NCI-H1417 (cell line): Measurements from ENCODE around the gene TOB1.
"Not testable (repeated sequence)": the region's sequence is repeated elsewhere in the genome, so short reads cannot be mapped to it uniquely, and the experiment has no call there.

Experiments
- DNase-seq, 3 experiments: peaks; one replicate each; lab custom pipeline; 2025; lab: John Stamatoyannopoulos, UW

The TOB1 gene

DNA sequence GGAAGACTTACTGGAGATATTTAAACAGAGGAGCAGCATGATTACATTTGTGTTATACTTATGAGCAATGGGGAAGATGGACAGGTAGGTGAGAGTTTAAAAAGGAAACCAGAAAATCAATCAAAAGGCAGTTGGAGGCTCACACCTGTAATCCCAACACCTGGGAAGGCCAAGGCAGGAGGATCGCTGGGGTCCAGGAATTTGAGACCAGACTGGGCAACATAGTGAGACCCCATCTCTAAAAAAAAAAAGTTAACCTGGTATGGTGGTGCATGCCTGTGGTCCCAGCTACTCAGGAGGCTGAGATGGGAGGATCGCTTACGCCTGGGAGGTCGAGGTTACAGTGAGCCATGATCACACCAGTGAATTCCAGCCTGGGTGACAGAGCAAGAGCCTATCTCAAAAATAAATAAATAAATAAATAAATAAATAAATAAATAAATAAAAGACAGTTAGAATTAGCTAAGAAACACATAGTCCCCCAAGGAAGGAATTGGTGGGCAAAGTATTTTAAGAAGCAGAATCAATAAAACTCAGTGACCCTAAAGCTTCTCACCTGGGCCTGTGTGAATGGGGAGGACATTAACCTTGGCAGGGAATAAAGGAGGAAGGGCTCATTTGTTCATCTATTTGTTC is 32.3 kb upstream of the TOB1 start:
- no peak for DNase-seq

DNA sequence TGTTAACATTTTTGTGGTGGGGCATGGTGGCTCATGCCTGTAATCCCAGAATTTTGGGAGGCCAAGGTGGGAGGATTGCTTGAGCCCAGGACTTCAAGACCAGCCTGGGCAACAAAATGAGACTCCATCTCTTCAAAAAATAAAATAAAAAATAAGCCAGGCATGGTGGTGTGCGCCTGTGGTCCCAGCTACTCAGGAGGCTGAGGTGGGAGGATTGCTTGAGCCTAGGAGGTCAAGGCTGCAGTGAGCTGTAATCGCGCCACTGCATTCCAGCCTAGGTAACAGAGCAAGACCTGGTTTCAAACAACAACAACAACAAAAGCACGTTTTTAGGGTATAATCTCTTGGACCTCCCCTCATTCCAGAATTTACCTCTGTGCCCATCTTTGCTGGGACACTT is 28.4 kb upstream of the TOB1 start:
- DNase-seq: not testable (repeated sequence)

DNA sequence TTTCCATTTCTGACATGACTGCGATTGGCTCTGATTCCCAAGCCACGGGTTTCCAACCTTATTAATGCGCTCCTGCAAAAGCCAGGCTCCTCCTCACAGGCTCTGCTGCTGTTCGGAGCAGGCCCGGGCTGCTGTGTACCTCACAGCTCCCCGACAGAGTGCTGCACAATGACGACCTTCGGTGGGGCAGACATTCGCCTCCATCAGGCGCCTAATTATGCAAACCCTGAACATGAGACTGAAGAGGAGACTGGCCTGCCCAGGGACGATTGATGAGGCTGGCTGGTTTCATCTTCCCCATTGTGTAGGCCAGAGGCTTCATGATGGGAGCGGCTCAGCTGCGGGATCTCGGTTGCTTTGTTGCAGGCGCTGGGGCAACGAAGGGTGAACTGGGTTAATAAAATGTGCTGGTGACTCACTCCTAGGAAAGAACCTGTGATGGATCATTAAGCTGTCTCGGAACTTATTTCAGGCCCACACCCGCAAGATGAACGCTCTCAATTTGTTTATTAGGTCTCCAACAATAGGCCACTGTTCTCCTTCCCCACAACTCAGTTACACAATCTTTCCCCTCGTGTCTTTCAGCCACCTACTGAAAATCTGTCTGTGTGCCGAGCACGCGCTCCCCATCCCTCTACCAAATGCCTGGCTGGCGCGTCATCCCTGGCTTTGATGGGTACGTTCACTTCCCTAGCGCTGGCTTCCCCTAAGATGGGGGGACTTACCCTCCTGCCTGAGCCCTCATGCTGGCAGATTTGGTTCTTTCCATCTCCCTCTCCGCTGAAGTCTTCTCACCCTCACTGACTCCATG is 27.2 kb upstream of the TOB1 start:
- no peak for DNase-seq

DNA sequence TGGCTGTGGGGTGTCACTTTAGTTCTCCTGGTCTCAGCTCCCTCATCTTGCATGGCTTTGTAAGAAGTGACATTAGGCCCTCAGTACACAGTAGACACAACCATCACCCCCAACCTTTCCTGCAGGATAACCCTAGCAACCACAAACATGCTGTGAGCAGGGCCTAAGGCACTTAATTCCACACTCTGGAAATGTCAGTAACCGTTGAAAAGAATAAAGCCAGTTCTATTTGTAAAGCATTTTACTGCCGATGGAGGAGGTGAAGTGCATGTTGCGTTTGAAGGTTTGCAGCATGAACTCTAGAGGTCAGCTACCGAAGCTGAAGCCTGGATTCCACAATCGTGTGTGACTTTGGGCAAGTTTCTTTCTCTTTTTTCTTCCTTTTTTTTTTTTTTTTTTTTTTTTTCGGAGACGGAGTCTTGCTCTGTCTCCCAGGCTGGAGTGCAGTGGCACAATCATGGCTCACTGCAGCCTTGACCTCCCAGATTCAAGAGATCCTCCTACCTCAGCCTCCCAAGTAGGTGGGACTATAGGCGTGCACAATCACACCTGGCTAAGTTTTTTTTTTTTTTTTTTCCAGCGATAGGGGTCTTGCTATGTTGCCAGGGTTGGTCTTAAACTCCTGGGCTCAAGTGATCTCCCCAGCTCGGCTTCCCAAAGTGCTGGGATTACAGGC is 26.1 kb upstream of the TOB1 start:
- DNase-seq: peak in 1 of 3 experiments; percentile 29

DNA sequence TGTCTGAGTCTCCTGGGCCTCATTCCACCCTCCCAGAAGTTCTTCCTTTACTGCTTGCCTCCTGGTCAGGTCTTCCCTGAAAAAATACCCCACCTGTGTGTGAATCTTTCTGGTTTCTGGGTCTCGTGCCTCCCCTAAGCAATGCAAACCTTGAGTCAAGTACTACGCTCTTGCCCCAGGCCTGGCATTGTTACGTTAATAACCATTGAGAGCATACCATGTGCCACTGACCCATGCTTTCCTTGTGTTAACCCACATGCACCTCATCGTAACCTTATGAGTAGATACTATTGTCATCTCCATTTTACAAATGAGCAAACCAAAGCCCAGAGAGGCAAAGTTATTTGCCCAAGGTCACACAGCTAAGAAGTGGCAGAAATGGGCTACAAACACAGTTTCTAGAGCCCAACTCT is 25.4 kb upstream of the TOB1 start:
- DNase-seq: no peak

DNA sequence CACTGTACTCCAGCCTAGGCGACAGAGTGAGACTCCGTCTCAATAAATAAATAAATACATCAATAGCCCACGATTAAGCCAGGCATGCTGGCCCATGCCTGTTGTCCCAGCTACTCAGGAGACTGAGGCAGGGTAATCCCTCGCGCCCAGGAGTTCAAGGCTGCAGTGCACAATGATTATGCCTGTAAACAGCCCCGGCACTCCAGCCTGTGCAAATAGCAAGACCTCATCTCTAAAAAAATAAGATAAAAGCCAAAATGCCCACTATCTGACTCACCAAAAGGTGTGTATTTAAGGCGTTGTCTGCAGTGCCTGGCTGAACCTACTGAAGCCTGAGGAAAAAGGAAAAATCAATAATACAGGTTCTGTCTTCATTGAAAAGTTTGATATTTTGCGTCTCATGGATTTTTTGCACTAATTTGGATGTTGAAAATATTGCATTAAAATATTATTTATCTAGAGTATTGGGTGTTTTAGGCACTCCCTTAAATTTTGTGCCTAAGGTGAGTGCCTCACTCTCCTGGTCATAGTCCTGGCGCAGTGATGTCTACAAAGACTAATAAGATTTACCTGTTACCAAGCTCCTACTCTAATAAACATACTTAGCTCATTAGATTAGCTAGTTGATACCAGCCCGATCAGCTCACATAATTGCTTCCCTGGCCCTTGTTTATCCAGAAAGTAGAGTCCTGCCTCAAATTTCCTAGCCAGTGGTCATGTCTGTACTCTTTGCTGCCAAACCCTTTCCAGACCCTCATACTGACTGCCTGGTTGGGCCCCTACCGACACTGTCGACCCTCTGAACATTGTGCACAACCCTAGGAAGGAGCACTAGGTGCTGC is 24.7 kb upstream of the TOB1 start:
- no peak for DNase-seq

DNA sequence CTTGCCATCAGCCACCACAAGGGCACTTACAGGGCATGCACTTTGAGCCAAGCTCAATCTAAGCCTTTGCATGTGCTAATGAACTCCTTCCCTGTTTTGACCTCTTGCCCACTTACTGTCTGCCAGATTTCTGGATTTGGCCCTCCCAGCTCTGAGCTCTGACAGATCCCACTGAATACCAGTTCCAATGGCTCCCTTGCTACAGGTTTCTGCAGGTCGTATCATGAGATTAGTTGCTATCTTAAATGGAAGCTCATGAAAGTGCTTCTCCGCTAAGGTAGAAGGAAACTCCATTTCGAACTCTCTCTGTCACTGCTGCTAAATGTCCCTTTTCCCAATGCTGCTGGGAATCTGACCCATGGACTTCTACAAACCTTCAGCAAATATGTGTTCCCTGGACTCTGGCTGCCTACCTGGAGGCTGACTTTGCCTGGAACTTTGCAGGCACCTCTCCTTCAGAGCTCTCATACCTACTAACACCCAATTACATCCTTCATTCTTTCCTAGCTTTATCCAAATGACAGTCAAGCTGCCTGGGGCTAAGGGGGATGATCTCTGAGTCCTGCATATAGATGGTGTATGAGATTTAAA is 23.5 kb upstream of the TOB1 start:
- no peak for DNase-seq

DNA sequence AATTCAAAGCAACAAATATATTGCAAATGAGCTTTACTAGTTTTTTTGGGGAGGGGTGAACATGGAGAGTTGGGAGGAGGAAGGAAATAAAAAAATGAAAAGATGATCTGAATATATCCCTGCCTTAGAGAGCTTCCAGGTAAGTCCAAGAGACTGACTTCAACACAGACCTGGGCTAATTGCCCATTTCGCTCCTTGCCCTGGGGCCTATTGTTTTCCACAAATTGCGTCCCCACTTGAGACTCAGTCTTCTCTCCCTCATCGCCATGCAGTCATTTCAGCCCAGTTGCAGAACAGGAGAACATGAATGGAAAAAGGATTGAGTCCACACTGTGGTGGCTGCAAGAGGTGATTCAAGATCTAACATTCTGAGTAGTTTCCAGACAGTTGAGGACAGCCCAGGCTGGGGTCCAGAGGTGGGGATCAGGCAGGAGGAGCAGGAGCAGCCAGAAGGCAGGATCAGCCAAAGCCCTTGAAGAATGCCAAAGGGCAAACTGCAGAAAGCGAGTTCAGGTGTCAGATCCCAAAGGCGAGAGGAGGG is 21.6 kb upstream of the TOB1 start:
- DNase-seq: peak in 1 of 3 experiments; percentile 50

DNA sequence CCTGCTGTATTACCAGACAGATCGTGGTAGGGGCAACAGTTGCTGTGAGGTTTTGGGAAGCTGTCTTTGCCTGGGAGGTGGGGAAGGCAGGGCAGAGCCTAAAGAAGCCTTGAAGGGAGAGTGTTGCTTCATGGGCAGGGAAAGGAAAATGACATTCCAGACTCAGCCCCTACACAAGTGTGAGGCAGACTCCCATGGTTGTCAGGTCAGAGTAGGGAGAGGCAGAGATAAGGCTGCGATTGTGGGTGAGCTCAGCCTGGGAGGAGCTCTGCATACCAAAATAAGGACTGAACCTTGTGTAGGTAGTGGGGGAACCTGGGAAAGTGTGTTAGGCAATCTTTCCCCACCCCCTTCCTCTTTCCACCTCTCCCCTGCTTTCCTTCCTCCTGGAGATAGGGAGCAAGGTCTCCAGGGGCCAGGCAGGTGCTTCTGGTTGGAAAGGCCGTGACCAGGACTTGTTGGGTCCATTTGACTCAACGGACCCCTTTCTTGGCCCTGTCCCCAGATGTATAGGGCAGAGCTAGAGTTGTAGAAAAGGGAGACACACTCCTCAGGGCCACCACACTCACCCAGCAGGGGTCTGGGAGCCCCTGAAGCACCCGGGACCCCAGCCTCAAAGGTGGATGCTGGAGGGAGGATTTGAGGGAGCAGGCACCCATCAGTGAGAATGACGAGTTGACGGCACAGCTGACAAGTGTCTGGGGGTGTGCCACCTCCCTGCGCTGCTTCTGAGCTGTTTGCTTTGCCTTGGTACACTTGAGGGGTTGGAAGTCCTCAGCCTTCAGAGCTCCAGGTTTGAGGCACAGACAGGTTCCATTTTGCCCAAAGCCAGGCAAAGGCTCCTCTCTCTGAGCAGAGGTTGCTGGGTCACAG is 18.5 kb upstream of the TOB1 start:
- DNase-seq: no peak

DNA sequence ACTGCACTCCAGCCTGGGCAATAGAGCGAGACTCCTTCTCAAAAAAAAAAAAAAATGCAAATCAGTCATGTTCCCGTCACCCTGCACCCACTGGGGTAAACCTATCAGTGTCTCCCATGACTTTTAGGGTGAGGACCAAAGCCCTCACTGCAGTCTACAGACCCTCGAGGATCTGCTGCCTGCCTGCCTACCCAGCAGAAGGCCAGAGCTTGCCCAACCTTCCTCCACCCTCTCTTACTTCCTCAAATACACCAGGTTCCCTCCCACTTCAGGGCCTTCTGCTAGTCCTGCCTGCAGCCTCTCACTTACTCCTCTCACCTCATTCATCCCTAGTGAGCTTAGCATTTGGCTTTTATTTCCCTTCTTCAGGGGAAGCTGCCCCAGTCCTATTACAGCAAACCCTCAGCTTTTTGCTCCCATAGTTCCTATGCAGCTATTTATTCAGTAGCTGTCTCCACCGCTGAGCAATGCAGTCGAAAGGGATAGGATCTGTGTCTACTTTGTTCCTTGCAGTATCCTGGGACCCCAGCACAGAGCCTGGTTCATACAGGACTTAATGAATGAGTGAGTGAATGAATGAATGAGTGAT is 17.8 kb upstream of the TOB1 start:
- DNase-seq: no peak

DNA sequence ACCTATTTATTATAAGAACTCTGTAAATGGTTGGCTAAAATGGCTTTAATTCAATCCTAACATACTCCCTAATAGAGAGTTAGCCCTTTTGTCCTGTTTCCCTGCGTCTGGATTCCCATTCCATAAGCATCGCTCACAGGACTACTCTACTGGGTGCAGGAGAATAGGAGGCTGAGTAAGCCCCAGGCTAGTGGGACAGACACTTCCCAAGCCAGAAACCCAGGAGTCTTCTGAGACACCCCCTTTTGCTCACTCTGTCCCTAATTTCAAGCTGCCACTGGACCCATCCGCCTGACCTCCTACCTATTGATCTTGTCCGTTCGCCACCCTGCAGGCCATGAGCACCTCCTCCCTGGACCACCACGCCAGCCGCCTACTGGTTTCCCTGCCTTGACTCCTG is 16.7 kb upstream of the TOB1 start:
- no peak for DNase-seq

DNA sequence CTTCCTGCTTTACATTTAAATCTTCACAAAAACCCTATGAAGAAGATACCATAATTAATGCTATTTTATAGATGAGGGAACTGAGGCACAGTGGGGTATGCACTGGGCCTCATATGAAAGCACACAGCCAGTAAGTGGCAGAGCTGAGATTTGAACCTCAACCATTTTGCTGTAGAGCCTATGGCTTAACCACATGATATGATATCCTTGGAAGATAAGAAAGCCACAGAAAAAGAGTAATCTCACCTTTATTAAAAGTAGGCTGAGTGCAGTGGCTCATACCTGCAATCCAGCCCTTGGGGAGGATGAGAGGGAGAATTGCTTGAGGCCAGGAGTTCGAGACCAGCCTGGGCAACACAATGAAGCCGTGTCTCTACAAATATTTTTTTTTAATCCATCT is 15.0 kb upstream of the TOB1 start:
- no peak for DNase-seq

DNA sequence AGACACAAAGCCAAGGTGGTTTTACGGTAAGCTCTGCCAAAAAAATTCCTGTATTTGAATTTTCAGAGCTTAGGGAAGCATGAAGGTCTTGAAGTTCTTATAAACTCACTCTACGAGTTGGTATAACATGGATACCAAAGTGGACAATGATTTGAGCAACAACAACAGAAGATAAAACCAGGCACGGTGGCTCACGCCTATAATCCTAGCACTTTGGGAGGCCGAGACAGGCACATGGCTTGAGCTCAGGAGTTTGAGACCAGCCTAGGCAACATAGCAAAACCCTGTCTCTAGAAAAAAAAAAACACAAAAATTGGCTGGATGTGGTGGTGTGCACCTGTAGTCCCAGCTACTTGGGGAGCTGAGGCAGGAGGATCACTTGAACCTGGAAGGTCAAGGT is 12.9 kb upstream of the TOB1 start:
- DNase-seq: no peak

DNA sequence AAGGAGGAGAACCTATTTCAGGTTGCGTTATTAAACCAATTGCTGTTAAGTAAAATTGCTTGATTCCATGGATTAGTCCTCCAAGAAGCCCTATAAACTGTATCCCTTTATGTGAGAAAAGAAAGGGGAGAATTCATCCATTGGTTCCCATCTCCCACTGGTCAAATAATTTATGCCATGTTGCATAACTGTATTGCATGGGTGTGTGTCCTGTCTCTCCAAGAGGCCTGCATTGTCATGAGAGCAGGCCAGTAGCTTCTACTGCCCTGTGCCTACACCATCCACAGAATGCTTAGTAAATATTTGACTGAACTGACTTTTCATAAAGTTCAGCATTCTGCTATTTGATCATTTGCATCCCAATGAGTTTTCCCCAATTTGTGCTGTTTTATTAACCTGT is 11.7 kb upstream of the TOB1 start:
- DNase-seq: no peak

DNA sequence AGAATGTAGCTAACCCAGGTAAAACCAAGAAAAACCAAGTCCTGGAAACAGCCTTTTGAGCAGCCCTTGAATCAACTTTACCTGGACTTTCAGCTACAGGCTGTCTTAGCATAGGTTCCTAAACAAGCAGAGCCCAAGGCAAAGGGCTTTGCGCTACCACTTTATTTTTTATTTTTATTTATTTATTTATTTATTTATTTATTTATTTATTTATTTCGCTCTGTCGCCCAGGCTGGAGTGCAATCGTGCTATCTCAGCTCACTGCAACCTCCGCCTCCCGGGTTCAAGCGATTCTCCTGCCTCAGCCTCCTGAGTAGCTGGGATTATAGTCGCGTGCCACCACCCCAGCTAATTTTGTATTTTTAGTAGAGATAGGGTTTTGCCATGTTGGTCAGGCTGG is 10.9 kb upstream of the TOB1 start:
- not testable (repeated sequence) for DNase-seq

DNA sequence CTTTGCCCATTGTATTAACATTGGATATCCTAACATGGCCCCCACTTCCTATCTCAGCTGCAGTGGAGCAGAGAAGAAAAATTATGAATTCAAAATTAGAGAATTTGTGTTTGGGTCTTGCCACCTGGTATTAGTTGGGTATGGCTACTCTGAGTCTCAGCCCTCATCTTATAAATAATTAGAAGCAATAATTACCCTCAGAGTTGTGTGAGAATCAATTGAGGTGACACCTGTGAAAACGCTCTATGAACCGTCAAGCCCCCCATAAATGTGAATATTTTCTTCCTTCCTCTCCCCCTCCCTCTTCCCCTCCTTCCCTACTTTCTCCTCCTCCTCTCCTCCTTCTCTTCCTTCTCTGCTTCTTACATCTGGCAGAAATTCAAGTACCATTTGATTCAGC is 8.9 kb upstream of the TOB1 start:
- no peak for DNase-seq

DNA sequence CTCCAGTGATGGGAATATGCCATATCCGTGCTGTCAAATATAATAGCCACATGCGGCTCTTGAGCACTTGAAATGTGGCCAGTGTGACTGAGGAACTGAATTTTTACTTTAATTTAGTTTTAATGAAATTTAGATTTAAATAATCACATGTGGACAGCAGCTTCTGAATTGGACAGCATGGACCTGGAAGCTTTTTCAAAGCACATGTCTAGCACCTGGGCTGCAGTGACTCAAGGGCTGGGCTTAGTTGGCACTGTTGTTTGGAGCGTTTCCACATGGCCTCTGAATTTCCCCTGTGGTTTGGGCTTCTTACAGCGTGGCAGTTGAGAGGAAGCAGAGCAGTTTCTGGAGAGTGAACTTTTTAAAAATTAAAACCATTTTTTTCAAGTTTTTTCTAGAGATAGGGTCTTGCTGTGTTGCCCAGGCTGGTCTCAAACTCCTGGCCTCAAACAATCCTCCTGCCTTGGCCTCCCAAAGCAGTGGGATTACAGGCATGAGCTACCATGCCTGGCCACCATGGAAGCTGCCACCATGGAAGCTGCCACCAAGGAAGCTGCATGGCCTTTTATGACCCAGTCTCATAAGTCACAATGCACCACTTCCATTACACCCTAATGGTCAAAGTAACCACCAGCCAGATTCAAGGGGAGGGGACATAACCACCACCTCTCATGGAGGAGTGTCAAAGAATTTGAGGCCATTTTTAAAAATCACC is 6.7 kb upstream of the TOB1 start:
- DNase-seq: no peak

DNA sequence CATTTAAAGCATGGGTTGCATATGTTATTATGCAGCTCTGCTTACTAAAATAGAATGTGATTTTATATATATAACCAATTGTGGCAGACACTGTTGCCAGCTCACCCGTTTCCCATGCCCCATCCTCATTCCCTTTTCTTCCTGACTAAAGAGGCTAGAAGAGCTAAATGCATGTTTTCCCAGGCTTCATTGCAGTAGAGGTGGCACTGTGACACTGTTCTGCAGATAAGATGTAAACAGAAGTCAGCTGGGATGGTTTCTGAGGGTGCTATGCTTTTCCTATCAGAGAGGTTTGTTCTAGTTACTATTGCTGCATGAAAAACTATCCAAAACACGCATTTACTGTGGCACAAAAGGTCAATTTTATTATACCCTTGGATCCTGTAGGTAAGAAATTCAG is 5.7 kb upstream of the TOB1 start:
- no peak for DNase-seq

DNA sequence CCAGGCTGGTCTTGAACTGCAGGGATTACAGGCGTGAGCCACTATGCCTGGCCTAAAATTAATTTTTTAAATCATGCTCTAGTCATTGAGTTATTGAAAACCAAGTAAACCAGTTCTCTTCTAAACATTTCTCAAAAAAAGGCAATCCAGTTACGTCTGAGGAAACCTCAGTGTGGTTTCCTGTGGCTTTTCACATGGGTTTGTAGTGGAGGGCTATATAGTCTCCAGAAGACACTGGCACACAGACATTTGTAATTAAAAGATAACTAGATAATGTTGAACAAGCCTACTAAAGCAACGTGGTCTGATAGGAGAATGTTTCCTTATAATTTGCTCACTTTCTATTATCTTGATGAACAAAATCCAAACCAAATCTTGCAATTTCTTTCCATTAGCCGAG is 5.2 kb upstream of the TOB1 start:
- no peak for DNase-seq

DNA sequence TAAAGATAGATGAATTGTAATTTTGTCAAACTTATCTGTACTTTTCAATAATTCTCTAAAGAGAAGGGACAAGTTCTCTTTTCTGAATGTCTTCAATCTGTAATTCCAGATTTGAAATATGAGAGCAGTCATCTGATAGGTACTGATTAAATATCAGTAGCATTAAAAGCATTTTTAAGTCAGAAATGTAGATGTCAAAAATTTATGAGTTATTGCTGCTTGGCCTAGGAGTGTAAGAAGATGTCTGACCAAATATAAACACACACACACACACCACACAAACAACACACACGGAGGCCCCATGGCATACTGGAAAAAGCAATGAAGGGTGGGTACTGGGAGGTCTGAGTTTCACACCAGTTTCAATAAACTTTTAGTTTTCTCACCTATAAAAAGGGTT is 2.4 kb upstream of the TOB1 start:
- DNase-seq: no peak
